Measurements from ENCODE around the gene RAX.

RAX gene

DNA sequence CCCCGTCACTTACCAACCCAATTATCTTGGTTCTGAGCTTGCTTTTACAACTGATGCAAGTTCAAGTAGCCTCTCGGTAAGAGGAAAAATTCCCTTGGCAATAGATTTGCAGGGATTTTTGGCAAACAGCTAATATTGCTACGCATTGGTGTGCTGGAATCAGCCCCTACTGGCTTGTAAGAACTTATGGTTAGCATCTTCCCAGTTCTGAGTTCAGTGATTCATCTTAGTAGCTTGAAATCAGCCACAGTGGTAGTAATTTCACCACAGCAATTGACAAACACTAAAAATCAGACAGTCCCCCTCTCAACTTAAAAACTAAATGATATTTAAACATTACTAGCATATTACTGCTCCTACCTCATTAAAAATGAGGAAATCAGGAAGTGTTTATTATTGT, 5.9 kb upstream of the RAX start:
- Histone ChIP-seq H3K4ac (ENCODE audit: low read depth, low read length) (no peak overlapping the region), H4K8ac (ENCODE audit: low read depth, low read length) (no peak overlapping the region), H3K36me3 (ENCODE audit: control insufficient read depth in 1 of 2, insufficient read depth in 2 of 2, low read length in 2 of 2) (no peaks in the 10 kb centered on the region), H3K27ac (ENCODE audit: low read depth, low read length) (no peak overlapping the region), H2BK5ac (ENCODE audit: low read depth, low read length, poor library complexity) (no peak overlapping the region), H3K27me3 (ENCODE audit: insufficient read depth, low read length) (peaks cover 38% of the 10 kb centered on the region), H3K4me1 (ENCODE audit: control insufficient read depth in 1 of 2, insufficient read depth in 2 of 2, low read length in 2 of 2) (no peaks in the 10 kb centered on the region), H3K23ac (ENCODE audit: low read length) (no peak overlapping the region), H2BK12ac (ENCODE audit: low read length) (no peak overlapping the region), H3K4me2 (ENCODE audit: low read length) (no peak overlapping the region), H2AFZ (ENCODE audit: insufficient read depth, low read length, poor library complexity) (no peak overlapping the region), H4K12ac (ENCODE audit: low read depth, low read length) (no peak overlapping the region), H2BK120ac (ENCODE audit: insufficient read depth, low read length, poor library complexity) (no peak overlapping the region), H2AK5ac (ENCODE audit: low read length) (no peak overlapping the region), H3K79me1 (ENCODE audit: low read length) (no peaks in the 10 kb centered on the region), H3K14ac (ENCODE audit: low read length) (no peak overlapping the region), H3K79me2 (ENCODE audit: control insufficient read depth, insufficient read depth, low read length, poor library complexity) (no peaks in the 10 kb centered on the region), H4K91ac (ENCODE audit: low read depth, low read length) (no peak overlapping the region), H3K4me3 (ENCODE audit: low read depth, low read length) (no peak overlapping the region), H3K18ac (ENCODE audit: low read length) (no peak overlapping the region), H3K9me3 (ENCODE audit: insufficient read depth, low read depth, low read length) (no peaks in the 10 kb centered on the region), H3K9ac (ENCODE audit: low read length) (no peak overlapping the region)
- no CpG with 5 or more reads among the region's 3 CpGs for WGBS (ENCODE audit: extremely low coverage, insufficient coverage, insufficient read length)
- DNase-seq = no peak

DNA sequence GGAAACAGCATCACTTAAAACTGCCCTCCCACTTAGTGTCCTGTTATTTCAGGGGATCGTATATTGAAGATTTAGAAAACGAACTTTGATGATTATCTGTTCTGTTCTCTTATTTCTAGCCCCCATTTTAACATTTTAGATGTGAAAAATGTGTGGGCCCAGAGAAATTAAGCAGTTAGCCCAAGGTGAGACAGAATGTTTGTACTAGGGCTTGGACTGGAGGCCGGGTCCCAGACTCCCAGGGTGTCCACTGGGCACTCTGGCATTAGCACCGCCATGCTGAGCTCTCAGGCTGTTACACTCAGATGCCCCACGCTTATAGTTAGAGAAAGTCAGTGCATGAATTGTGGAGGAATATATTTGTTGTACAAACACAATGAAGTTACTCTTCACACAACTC, 5.5 kb upstream of the RAX start:
- H3K4me1 ChIP-seq (ENCODE audit: control insufficient read depth in 1 of 2, insufficient read depth in 2 of 2, low read length in 2 of 2) = no peaks in the 10 kb centered on the region
- H3K27ac ChIP-seq (ENCODE audit: low read depth, low read length) = no peak overlapping the region
- no peak overlapping the region for H4K12ac ChIP-seq (ENCODE audit: low read depth, low read length)
- no peak for DNase-seq
- no peak overlapping the region for H2AK5ac ChIP-seq (ENCODE audit: low read length)
- H3K79me2 ChIP-seq (ENCODE audit: control insufficient read depth, insufficient read depth, low read length, poor library complexity) = no peaks in the 10 kb centered on the region
- peaks cover 42% of the 10 kb centered on the region for H3K27me3 ChIP-seq (ENCODE audit: insufficient read depth, low read length)
- no CpG with 5 or more reads among the region's 5 CpGs for WGBS (ENCODE audit: extremely low coverage, insufficient coverage, insufficient read length)
- H4K8ac ChIP-seq (ENCODE audit: low read depth, low read length) = no peak overlapping the region
- H3K4ac ChIP-seq (ENCODE audit: low read depth, low read length) = no peak overlapping the region
- no peak overlapping the region for H3K9ac ChIP-seq (ENCODE audit: low read length)
- H3K23ac ChIP-seq (ENCODE audit: low read length) = no peak overlapping the region
- H4K91ac ChIP-seq (ENCODE audit: low read depth, low read length) = no peak overlapping the region
- no peak overlapping the region for H2AFZ ChIP-seq (ENCODE audit: insufficient read depth, low read length, poor library complexity)
- H2BK12ac ChIP-seq (ENCODE audit: low read length) = no peak overlapping the region
- no peak overlapping the region for H3K14ac ChIP-seq (ENCODE audit: low read length)
- H2BK120ac ChIP-seq (ENCODE audit: insufficient read depth, low read length, poor library complexity) = no peak overlapping the region
- no peaks in the 10 kb centered on the region for H3K36me3 ChIP-seq (ENCODE audit: control insufficient read depth in 1 of 2, insufficient read depth in 2 of 2, low read length in 2 of 2)
- no peak overlapping the region for H2BK5ac ChIP-seq (ENCODE audit: low read depth, low read length, poor library complexity)
- H3K79me1 ChIP-seq (ENCODE audit: low read length) = no peaks in the 10 kb centered on the region
- H3K4me2 ChIP-seq (ENCODE audit: low read length) = no peak overlapping the region
- no peak overlapping the region for H3K18ac ChIP-seq (ENCODE audit: low read length)
- no peaks in the 10 kb centered on the region for H3K9me3 ChIP-seq (ENCODE audit: insufficient read depth, low read depth, low read length)
- H3K4me3 ChIP-seq (ENCODE audit: low read depth, low read length) = no peak overlapping the region

DNA sequence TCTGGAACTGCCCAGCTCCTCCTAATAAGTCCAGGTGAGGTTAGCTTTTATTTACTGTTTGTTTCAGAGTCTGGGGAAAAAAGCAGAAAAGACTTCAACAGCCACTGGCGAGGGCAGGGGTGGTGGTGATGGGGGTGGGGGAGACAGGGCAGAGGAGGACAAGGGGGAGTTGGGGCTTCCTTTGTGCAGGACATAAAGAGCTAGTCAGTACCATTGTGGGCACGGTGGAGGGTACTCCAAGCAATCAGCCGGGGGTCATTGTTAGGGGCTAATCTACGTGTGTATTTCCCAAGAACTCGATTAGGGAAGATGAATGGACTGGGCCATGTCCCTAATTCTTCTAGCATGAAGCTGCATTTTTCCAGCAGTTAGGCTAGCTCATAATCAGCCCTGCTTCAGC, 2.8 kb upstream of the RAX start:
- no peak for DNase-seq
- H2BK12ac ChIP-seq (ENCODE audit: low read length) = no peak overlapping the region
- H2AK5ac ChIP-seq (ENCODE audit: low read length) = no peak overlapping the region
- no peak overlapping the region for H3K4me3 ChIP-seq (ENCODE audit: low read depth, low read length)
- no peaks in the 10 kb centered on the region for H3K79me1 ChIP-seq (ENCODE audit: low read length)
- H3K9me3 ChIP-seq (ENCODE audit: insufficient read depth, low read depth, low read length) = peaks cover 6% of the 10 kb centered on the region
- H3K4ac ChIP-seq (ENCODE audit: low read depth, low read length) = no peak overlapping the region
- no peak overlapping the region for H2BK120ac ChIP-seq (ENCODE audit: insufficient read depth, low read length, poor library complexity)
- H2AFZ ChIP-seq (ENCODE audit: insufficient read depth, low read length, poor library complexity) = no peak overlapping the region
- no peak overlapping the region for H3K4me2 ChIP-seq (ENCODE audit: low read length)
- no peaks in the 10 kb centered on the region for H3K79me2 ChIP-seq (ENCODE audit: control insufficient read depth, insufficient read depth, low read length, poor library complexity)
- WGBS (ENCODE audit: extremely low coverage, insufficient coverage, insufficient read length) = no CpG with 5 or more reads among the region's 5 CpGs
- H3K23ac ChIP-seq (ENCODE audit: low read length) = no peak overlapping the region
- no peak overlapping the region for H3K18ac ChIP-seq (ENCODE audit: low read length)
- H3K4me1 ChIP-seq (ENCODE audit: control insufficient read depth in 1 of 2, insufficient read depth in 2 of 2, low read length in 2 of 2) = peaks cover 5 to 10% of the 10 kb centered on the region in 2 experiments
- H4K8ac ChIP-seq (ENCODE audit: low read depth, low read length) = no peak overlapping the region
- H4K12ac ChIP-seq (ENCODE audit: low read depth, low read length) = no peak overlapping the region
- H3K14ac ChIP-seq (ENCODE audit: low read length) = no peak overlapping the region
- no peaks in the 10 kb centered on the region for H3K36me3 ChIP-seq (ENCODE audit: control insufficient read depth in 1 of 2, insufficient read depth in 2 of 2, low read length in 2 of 2)
- H3K27me3 ChIP-seq (ENCODE audit: insufficient read depth, low read length) = peaks cover 63% of the 10 kb centered on the region
- no peak overlapping the region for H2BK5ac ChIP-seq (ENCODE audit: low read depth, low read length, poor library complexity)
- H3K9ac ChIP-seq (ENCODE audit: low read length) = no peak overlapping the region
- H3K27ac ChIP-seq (ENCODE audit: low read depth, low read length) = no peak overlapping the region
- no peak overlapping the region for H4K91ac ChIP-seq (ENCODE audit: low read depth, low read length)

DNA sequence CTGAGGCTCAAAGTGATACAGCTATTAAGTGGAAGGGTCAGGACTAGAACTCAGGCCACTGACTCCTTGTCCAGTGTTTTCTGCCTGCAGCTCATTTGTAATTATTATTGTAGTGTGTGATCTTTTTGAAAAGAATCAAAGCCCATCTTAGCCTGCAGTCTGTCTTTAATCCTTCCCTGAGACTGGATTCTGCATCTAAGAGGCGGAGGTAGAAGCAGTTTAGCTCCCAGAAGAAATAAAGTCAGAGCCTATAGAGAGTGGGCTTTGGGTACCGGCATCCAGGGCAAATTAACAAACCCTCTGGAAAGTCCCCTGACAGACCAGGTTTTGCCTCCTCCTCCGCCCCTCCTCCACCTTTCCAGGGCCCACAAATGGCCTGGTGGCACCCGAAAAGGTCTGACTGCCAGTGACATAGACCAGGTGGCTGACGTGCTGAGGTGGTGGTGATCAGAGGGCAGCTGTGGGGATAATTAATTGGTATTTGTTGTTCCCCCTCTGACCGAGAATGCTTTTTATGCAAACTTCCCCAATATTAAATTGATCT, 2.2 kb upstream of the RAX start:
- Histone ChIP-seq H3K4ac (ENCODE audit: low read depth, low read length) (no peak overlapping the region), H3K4me2 (ENCODE audit: low read length) (no peak overlapping the region), H3K18ac (ENCODE audit: low read length) (no peak overlapping the region), H3K27me3 (ENCODE audit: insufficient read depth, low read length) (peaks cover 69% of the 10 kb centered on the region), H3K9ac (ENCODE audit: low read length) (no peak overlapping the region), H4K12ac (ENCODE audit: low read depth, low read length) (no peak overlapping the region), H3K9me3 (ENCODE audit: insufficient read depth, low read depth, low read length) (peaks cover 6% of the 10 kb centered on the region), H2BK12ac (ENCODE audit: low read length) (no peak overlapping the region), H3K27ac (ENCODE audit: low read depth, low read length) (no peak overlapping the region), H2BK5ac (ENCODE audit: low read depth, low read length, poor library complexity) (no peak overlapping the region), H2BK120ac (ENCODE audit: insufficient read depth, low read length, poor library complexity) (no peak overlapping the region), H4K91ac (ENCODE audit: low read depth, low read length) (no peak overlapping the region), H2AK5ac (ENCODE audit: low read length) (no peak overlapping the region), H3K23ac (ENCODE audit: low read length) (no peak overlapping the region), H3K79me2 (ENCODE audit: control insufficient read depth, insufficient read depth, low read length, poor library complexity) (no peaks in the 10 kb centered on the region), H4K8ac (ENCODE audit: low read depth, low read length) (no peak overlapping the region), H3K36me3 (ENCODE audit: control insufficient read depth in 1 of 2, insufficient read depth in 2 of 2, low read length in 2 of 2) (no peaks in the 10 kb centered on the region), H3K14ac (ENCODE audit: low read length) (no peak overlapping the region), H3K79me1 (ENCODE audit: low read length) (no peaks in the 10 kb centered on the region), H3K4me3 (ENCODE audit: low read depth, low read length) (no peak overlapping the region), H2AFZ (ENCODE audit: insufficient read depth, low read length, poor library complexity) (no peak overlapping the region), H3K4me1 (ENCODE audit: control insufficient read depth in 1 of 2, insufficient read depth in 2 of 2, low read length in 2 of 2) (peaks cover 5 to 10% of the 10 kb centered on the region in 2 experiments)
- no CpG with 5 or more reads among the region's 6 CpGs for WGBS (ENCODE audit: extremely low coverage, insufficient coverage, insufficient read length)
- no peak for DNase-seq

Data from trophoblast cell (in vitro differentiated cells and primary cell).